GM12878 (cell line): ENCODE data around the gene FAM222A. TPM values are rescaled to one million over a fixed set of nuclear protein-coding genes. Genes with fewer than 3 reads are reported as not detected.

Experiments used
- ATAC-seq: fragments of 200-7000 bp; cut with Tn5 transposase; 3 replicates; pipeline ENCODE4 v1.9.1; 2020; ENCODE audit warnings: mild to moderate bottlenecking, moderate library complexity
- BruUV-seq: library from RNA; stranded (reverse); fragments of 400-500 nt; replicated peaks from 2 replicates; lab custom pipeline; 2021; lab: Mats Ljungman, UMichigan
- CTCF ChIA-PET: fragments of 300-600 bp; sonication (Branson Sonifier 250); formaldehyde crosslinking; extraction: SDS; loops from one replicate; lab custom pipeline; 2021; ENCODE audit warnings: inconsistent platforms; lab: Yijun Ruan, JAX
- POLR2A ChIA-PET: fragments of 350-600 bp; formaldehyde crosslinking; extraction: SDS; loops from one replicate; lab custom pipeline; 2021; ENCODE audit warnings: inconsistent platforms; lab: Charles Lee
- RAD21 ChIA-PET: fragments of 300-600 bp; sonication (Branson Sonifier 250); formaldehyde crosslinking; loops from one replicate; lab custom pipeline; 2023; ENCODE audit warnings: antibody characterized with exemption; ENCODE audit not compliant: unreplicated experiment; lab: Charles Lee
- SMC1A ChIA-PET: fragments of 300-600 bp; sonication (Branson Sonifier 250); formaldehyde crosslinking; loops from one replicate; lab custom pipeline; 2023; ENCODE audit not compliant: unreplicated experiment, uncharacterized antibody; lab: Charles Lee
- DNase-seq: peaks from one replicate; pipeline ENCODE4 v3.0.0-alpha.2; 2011; ENCODE audit warnings: low read depth, low spot score
- FAIRE-seq: peaks from 3 replicates; lab custom pipeline; 2011; peaks lifted over from hg19 to GRCh38; lab: Jason Lieb, UNC
- H2AFZ ChIP-seq: 2 replicates; pipeline ENCODE4 v1.6.0; 2011; ENCODE audit warnings: low read depth, low read length, control low read depth; ENCODE audit not compliant: control insufficient read depth
- H3K27ac ChIP-seq: 2 replicates; pipeline ENCODE4 v1.5.1; 2011; ENCODE audit warnings: control low read depth; ENCODE audit not compliant: control insufficient read depth, insufficient read depth
- H3K27me3 ChIP-seq, 2 experiments: replicated peaks in 1 of 2; 2 replicates each; pipeline versions ENCODE4 v1.6.0 to v1.6.1; 2011; ENCODE audit warnings: low read length in 1 of 2; ENCODE audit not compliant: control insufficient read depth in 2 of 2, insufficient read depth in 2 of 2
- H3K36me3 ChIP-seq, 2 experiments: 2 replicates each; pipeline ENCODE4 v1.5.1; 2011; ENCODE audit warnings: low read length in 1 of 2; ENCODE audit not compliant: control insufficient read depth in 2 of 2, insufficient read depth in 2 of 2
- H3K4me1 ChIP-seq: 2 replicates; pipeline ENCODE4 v1.6.1; 2011; ENCODE audit warnings: mild to moderate bottlenecking, low read length, moderate library complexity, mixed read lengths; ENCODE audit not compliant: control insufficient read depth, insufficient read depth
- H3K4me2 ChIP-seq: 2 replicates; pipeline ENCODE4 v1.6.0; 2011; ENCODE audit warnings: control low read depth; ENCODE audit not compliant: control insufficient read depth, insufficient read depth
- H3K4me3 ChIP-seq: fragments of 200-600 bp; sonication (generic); 2 replicates; pipeline ENCODE4 v1.5.1; 2016
- H3K79me2 ChIP-seq: 2 replicates; pipeline ENCODE4 v1.6.0; 2011; ENCODE audit warnings: low read length; ENCODE audit not compliant: control insufficient read depth, insufficient read depth
- H3K9ac ChIP-seq: 2 replicates; pipeline ENCODE4 v1.8.0; 2011; ENCODE audit warnings: low read length, control low read depth, mixed read lengths; ENCODE audit not compliant: control insufficient read depth, insufficient read depth
- H3K9me3 ChIP-seq: replicated peaks from 3 replicates; pipeline ENCODE4 v1.5.1; 2011; ENCODE audit warnings: mild to moderate bottlenecking, low read length; ENCODE audit not compliant: control insufficient read depth, insufficient read depth
- H4K20me1 ChIP-seq: 2 replicates; pipeline ENCODE4 v1.6.0; 2011; ENCODE audit not compliant: control insufficient read depth, insufficient read depth
- BCL11A ChIP-seq: IDR thresholded peaks from 2 replicates; pipeline ENCODE4 v1.6.1; 2011; ENCODE audit warnings: low read depth, low read length
- EED ChIP-seq: sonication (generic); IDR thresholded peaks from 2 replicates; pipeline ENCODE4 v1.6.1; 2016; ENCODE audit warnings: antibody characterized with exemption, low read depth
- KDM1A ChIP-seq: fragments of 200-600 bp; sonication (generic); IDR thresholded peaks from 2 replicates; pipeline ENCODE4 v1.6.1; 2016; ENCODE audit warnings: borderline replicate concordance
- MTA2 ChIP-seq: fragments of 450-650 bp; IDR thresholded peaks from 2 replicates; pipeline ENCODE4 v1.6.1; 2016; ENCODE audit warnings: low read depth, mild to moderate bottlenecking, moderate library complexity
- MYB ChIP-seq: fragments of 150-350 bp; IDR thresholded peaks from 2 replicates; pipeline ENCODE4 v1.6.1; 2014; ENCODE audit warnings: mild to moderate bottlenecking, low read depth, low read length, borderline replicate concordance
- NFXL1 ChIP-seq: fragments of 450-650 bp; IDR thresholded peaks from 2 replicates; pipeline ENCODE4 v1.6.1; 2017; ENCODE audit warnings: antibody characterized with exemption, mild to moderate bottlenecking, borderline replicate concordance
- RAD51 ChIP-seq: fragments of 450-650 bp; IDR thresholded peaks from 2 replicates; pipeline ENCODE4 v1.6.1; 2016; ENCODE audit warnings: moderate library complexity, mild to moderate bottlenecking, inconsistent platforms
- RFX5 ChIP-seq: IDR thresholded peaks from 2 replicates; pipeline ENCODE4 v1.6.1; 2011; ENCODE audit warnings: low read depth, low read length, improper control_type of control experiment
- WGBS: methylation state at CpG from one replicate; pipeline ENCODE4 v1.1.6; 2016; ENCODE audit warnings: low lambda C conversion rate; ENCODE audit not compliant: insufficient replicate concordance, insufficient coverage; ENCODE audit errors: missing lambda C conversion rate; 5-methylcytosine and 5-hydroxymethylcytosine counted together
- in situ Hi-C: fragments of 300-500 bp; cut with MboI; formaldehyde crosslinking; loops from 9 replicates; pipeline ENCODE4 v1.14.3; 2018; ENCODE audit warnings: mixed read lengths
- intact Hi-C: fragments of 100-400 bp; cut with micrococcal nuclease; formaldehyde crosslinking; loops from one replicate; pipeline ENCODE4 v1.14.2; 2022; ENCODE audit not compliant: unreplicated experiment
- polyA plus RNA-seq, 11 experiments: library from polyadenylated mRNA; depleted of rRNA in 4 of 11; unstranded in 6 of 11; stranded (reverse) in 5 of 11; fragments of >200 nt; fragmentation: Nextera tagmentation in 4 of 11; fragmentation: Illumina TruSeq in 1 of 11; extraction: Ambion mirVana in 4 of 11; extraction: Trizol in 1 of 11; gene quantifications; 1 replicate in 1 of 11; 2 replicates in 10 of 11; pipeline versions ENCODE4 v1.2.1 to v1.2.3, GENCODE V29; 2011 to 2016; ENCODE audit warnings: inconsistent platforms in 2 of 11, missing spikeins in 2 of 11, low read depth in 1 of 11
- total RNA-seq, 4 experiments: library from RNA; depleted of rRNA in 3 of 4; stranded (reverse); fragments of >200 nt in 3 of 4; fragmentation: Illumina TruSeq in 1 of 4; extraction: Trizol in 1 of 4; gene quantifications; 2 replicates each; pipeline versions ENCODE4 v1.2.1 to v1.2.3, GENCODE V29; 2013 to 2021

FAM222A gene
- total and polyA plus RNA-seq, 10 of the 15 experiments (the other 5 are each of a cell fraction or from before 2014, with no cell fraction given), result 0.04 to 0.49 (median 0.14) TPM; not detected in 3

GRCh38 chr12:109735051-109735521 lies 21.5 kb downstream of the FAM222A start (continued):
- TF ChIP-seq RFX5 (no peak), NFXL1 (no peak), BCL11A (no peak), KDM1A (no peak)

- ChIA-PET POLR2A (no interaction called here), RAD21 (no interaction called here), SMC1A (no interaction called here), CTCF (no interaction called here)
- Histone ChIP-seq H3K27ac (no peak overlapping the region), H3K4me2 (no peak overlapping the region), H3K27me3 (no peaks in the 10 kb centered on the region; a peak in 2 of 4 replicates), H3K9ac (no peak overlapping the region), H2AFZ (no peak overlapping the region), H3K79me2 (no peaks in the 10 kb centered on the region), H4K20me1 (no peaks in the 10 kb centered on the region), H3K4me1 (no peaks in the 10 kb centered on the region), H3K4me3 (no peak overlapping the region), H3K36me3 (no peaks in the 10 kb centered on the region), H3K9me3 (no peaks in the 10 kb centered on the region)
- WGBS, result 29% methylated on average over 9 of the region's 9 CpGs
- ATAC-seq (no peak), DNase-seq (no peak), FAIRE-seq (no peak)
- intact Hi-C loops (no loop called here), in situ Hi-C loops (no loop called here)
- no TSS peak for BruUV-seq
- TF ChIP-seq MYB (no peak), MTA2 (no peak), EED (no peak), RAD51 (no peak)
These were observed 22.4 kb downstream of the FAM222A start for GRCh38 chr12:109735825-109736551.
